8988T (cell line): Measurements from ENCODE around the gene MRPS34.

Experiments
- DNase-seq: peaks from one replicate; pipeline ENCODE4 v3.0.0; 2011

Gene MRPS34

DNA sequence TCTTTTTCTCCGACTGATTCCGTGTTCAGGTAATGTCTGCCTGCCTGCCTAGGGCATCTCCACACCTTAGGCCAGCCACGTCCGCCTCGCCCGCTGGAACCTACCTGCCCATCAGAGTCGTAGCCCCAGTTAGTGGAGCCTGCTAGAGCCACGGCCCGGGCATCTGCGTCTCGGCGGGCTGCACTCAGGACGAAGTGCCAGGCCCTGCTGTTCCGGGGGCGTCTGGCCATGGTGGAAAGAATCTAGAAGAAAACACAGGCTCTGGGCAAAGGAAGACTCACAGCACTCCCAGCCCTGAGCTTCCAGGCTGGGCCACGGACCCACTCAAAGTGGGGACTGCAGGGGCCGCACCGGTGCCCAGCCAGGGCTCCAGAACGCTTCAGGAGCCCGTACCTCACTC lies 8.3 kb upstream of the MRPS34 start:
- DNase-seq, result no peak

GRCh38 chr16:1780677-1781072 lies 7.7 kb upstream of the MRPS34 start:
- no peak for DNase-seq

GRCh38 chr16:1779741-1780676 lies 7.1 kb upstream of the MRPS34 start:
- no peak for DNase-seq

DNA sequence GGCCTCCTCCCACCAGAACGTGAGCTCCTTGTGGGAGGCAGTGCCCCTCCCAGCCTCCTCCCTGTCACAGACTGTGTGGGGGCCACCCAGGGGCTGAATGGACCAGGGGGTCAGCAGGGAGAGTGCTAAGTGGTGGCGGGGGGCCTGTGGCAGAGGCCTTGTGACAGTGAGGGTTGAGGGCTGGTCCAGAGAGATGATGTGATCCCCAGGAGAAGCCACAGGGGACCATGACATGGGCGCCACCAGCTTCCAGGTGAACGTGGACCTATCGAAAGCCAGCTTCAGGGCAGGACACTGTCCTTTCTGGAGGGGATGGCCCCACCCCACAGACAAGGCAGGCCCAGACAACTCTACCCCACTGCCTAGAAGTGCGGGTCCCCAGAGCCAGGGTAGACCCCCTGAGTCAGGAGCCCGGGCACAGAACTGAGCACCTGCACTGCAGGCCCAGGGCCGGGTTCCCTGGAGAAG lies 6.3 kb upstream of the MRPS34 start:
- DNase-seq, result no peak

DNA sequence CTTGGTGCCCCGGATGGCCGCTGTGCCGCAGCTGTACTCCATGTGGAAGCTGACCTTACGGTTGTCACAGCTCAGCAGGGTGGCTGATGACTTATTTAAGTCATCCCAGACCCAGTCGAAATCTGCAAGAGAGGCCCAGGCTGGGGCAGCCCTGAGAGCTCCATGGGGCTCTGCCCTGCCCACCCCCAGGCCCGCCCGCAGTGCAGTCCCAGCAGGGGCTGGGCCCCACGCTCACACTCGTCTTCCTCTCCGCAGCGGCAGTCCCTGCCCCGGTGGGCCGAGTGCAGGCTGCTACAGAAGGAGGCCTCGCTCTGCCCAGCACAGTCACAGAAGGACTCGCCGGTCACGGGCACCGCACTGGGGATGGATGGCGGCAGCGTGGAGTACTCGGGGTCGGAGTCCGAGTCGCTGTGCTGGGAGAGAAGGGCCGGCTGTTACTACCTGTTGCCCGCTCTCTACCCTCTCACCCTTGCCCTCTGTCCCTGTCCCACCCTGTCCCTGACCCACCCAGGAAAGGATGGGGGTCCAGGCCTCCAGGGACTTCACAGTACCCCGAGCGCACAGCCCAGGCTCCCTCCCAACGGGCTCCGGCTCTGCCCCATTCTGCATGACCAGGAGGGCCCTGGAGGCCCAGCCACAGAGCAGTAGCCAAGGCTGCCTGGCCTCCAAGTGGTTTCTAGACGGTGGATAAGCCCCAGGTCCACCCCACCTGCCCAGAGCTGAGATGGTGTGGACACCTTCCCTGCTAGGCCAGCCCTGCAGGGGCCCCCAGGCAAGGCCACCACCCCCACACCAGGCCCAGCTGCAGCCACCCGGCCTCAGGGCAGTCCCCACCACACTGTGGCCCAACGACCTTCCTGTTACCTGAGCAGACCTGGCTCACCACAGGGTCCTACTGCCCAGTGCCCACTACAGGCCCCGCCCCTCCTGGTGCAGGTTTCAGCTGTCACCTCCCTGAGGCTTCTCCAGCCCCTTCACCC lies 5.6 kb upstream of the MRPS34 start:
- no peak for DNase-seq

GRCh38 chr16:1777375-1778199 lies 4.7 kb upstream of the MRPS34 start:
- DNase-seq, result no peak

DNA sequence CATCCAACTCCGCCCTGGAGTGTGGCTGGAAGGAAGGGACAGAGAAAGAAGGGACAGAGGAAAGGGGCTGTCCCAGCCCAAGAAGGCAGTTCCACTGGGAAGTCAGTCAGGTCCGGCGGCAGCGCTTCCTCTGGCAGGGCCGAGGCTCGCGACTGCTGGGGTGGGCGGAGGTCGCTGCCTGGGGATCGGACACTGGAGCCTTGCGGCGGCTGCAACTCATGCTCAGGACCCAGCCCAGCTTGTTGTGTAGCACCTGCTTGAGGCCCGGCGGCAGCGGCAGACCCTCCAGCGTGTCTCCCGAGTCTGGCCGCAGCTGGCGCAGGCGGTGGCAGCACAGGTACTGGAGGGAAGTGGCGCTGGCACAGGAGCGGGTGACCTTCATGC lies 4.0 kb upstream of the MRPS34 start:
- DNase-seq, result no peak

GRCh38 chr16:1776672-1776955 lies 3.7 kb upstream of the MRPS34 start:
- no peak for DNase-seq

- DNase-seq, result no peak
Observed at GRCh38 chr16:1775846-1776671, 3.1 kb upstream of the MRPS34 start.

DNA sequence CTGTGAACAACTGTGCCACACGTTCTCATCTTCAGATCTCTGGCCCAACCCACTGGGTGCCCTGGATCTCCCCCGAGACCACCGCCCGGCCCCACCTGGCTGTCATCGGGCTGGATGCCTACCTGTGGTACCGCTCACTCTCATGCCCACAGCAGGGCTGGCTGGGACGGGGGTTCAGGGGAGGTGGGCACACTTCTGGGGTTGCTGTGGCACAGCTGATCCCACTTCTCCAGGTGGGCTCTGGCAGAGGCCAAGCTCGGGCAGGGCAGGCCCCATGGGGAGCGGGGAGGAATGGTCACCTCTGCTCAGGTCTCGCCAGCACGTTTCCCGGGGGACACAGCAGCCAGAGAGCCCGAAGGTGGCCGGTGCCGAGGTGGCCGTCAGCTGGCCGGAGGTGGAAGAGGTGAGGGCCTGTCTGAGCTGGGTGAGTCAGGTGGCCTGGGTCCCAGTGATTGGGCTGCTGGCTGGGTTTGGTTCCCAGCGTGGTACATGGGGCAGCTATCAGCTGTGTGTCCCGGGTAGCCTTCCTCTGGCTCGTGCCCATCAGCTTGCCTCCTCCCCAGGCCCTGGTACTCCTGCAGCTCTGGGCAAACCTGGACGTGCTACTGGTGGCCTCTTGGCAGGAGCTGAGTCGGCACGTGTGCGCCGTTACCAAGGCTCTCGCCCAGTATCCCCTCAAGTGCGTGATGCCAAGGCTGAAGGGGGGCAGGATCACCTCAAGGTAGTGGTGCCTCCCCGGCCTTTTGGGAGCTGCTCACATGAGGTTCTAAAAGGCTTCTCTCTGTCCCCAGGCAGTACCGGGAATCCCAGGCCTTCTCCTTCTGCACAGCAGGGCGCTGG lies 2.3 kb upstream of the MRPS34 start:
- no peak for DNase-seq

DNA sequence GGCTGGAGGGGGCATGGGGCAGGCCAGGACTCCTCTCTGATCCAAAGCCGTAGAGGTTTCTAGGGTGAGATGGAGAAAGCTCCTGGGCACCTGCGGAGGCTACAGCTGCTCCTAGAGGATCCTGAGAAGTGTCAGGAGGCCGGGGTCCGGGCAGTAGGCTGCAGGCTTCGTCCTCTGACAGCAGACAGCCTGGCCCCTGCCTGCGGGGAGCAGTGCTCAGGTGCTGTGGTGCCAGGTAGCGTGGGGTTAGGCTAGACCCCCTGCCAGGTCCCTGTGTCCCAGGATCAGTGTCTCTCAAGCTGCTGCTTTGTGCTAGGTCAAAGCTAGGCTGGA lies 1.5 kb upstream of the MRPS34 start:
- DNase-seq, result no peak

- DNase-seq, result no peak
Observed at GRCh38 chr16:1773703-1774447, 941 bp upstream of the MRPS34 start.

DNA sequence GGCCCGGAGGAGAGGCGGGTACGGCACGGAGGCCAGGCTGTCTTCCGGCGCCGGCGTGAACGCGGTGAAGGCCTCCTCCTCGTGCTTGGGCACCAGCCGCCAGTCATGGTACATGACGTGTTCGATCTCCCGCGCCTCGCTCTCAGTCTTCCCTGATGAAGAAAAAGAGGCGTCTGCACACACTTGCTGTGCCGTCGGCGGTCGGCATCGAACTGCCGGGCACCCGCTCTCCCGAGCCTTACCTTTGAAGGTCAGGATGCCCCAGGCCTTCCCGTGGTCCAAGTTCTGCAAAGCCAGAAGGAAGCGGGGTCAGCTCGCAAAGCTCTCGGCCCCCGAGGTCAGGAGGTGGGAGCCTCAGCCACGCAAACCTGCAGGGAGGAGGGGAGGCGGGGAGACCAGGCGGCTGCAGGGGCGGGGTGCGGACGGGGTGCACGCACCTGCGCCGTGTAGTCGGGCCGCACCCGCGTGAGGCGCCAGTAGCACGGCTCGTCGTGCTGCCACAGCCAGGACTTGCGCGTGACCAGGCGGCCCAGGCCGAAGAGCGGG lies 499 bp downstream of the MRPS34 start, which contains the start of gene EME2:
Gene EME2, plus strand, starts transcription at position 449 of the 546 bp plus-strand sequence. CDS start 418 bp downstream, outside the sequence.
- no peak for DNase-seq

DNA sequence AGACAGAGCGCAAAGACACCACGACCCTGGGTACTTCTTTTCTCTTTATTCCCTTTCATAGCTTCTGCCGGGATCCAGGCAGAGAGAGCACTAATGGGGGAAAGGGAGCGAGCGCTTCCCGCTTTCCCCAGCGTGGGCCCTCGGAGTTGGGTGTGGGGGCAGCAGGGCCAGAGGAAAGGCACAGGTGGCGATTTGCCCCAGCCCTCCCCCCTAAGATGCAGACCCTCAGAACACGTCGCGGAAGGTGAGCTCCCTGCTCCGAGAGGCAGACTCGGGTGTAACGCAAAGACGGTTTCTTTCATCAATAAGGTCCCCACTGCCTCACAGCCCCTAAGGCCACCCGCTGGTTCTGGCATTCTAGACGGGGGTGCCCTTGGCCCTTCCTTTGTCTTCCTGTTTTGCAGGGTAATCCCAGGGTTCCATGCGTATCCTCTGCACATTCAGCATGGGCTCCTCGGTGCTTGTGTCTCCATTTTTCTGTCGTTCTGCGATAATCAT lies 1.0 kb downstream of the MRPS34 start:
- no peak for DNase-seq

GRCh38 chr16:1771188-1771863 lies 1.6 kb downstream of the MRPS34 start, which contains the start of gene NME3:
NME3 (minus strand) TSS chr16:1771543; CDS start chr16:1771534, 9 bp downstream.
- peak; percentile 79 for DNase-seq

DNA sequence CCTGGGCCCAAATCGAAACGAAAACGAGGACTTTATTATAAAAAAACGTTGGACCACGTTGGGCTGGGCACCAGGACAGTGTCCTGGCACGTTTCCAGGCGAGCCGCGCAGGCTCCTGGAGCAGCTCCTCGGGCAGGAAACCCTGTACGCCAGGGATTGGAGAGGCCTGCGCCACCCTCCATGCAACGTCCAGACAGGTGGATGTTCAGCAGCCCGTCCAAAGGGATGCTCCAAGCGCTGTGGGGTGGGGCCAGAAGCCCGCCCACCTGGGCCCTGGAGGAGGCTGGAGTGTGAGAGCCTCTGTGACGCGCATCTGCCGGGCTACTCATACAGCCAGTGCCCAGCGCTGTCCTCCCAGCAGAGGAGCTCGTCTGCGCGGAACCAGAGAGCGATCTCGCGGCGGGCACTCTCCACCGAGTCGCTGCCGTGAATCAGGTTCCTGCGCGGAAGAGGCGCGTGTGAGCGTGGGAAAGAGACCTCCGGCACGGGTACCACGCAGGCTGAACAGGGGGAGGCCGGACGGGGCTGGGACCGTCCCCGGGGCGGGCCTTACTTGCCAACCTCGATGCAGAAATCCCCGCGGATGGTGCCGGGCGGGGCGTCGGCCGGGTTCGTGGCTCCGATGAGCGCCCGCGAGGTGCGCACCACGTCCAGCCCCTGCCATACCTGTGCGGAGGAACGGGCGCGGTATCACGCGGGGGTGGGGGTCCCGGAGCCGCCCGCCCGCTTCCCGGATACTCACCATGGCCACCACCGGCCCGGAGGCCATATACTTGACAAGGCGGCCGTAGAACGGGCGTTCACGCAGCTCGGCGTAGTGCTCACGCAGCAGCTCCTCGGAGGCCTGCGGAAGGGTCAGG lies 2.4 kb downstream of the MRPS34 start:
- no peak for DNase-seq

DNA sequence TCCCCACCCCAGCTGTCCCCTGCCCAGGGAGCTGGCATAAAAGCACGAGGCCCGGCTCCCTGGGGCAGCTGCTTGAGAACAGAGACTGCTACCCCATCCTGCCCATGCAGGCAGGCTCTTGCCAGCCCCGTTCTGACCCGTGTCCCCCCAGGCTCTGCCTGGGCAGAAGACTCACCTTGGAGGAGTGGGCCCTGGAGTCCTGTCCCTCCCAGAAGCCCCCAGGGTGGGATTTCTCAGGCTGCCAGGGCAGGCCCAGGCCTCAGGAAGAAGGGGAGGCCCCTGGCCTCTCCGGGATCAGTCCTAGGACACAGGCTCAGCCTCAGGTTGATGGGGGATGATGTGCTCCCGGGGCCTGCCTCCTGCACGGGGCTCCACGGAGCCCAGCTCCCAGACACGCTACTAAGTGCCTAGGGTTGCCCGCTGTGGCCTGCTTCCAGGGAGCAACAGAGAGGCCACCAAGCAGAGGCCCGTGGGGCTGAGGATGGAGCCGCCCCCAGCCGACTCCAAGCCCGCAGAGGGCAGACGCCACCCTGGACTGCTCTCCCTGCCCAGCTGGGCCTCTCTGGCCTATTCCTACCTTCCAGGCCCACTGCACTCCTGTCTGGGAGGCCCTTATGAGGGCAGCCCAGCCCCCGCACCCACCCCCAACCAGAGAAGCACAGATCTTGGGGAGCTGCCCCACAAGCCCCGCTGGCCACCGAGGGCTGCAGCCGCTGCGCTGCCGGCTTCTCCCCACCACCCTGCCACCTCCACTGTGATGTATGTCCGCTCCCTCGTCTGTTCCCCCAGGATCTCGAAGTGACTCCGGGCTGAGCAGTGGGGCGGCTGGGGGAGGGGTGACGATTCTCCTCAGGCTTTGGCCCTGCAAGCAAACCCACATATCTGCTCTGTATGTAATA lies 3.3 kb downstream of the MRPS34 start:
- DNase-seq, result no peak
